GM10266 (cell line): Measurements from ENCODE around the gene ART4.

Experiments used
- DNase-seq: peaks from one replicate; pipeline ENCODE4 v3.0.0; 2012; ENCODE audit errors: extremely low spot score
- TF ChIP-seq, protein P1 (sequence below): IDR thresholded peaks from 2 replicates; pipeline ENCODE4 v1.5.1; 2012; ENCODE audit warnings: mild to moderate bottlenecking, low read depth; ENCODE audit not compliant: control insufficient read depth, insufficient read depth; ENCODE audit errors: missing control alignments

The ART4 gene

GRCh38 chr12:14880890-14881453 lies 37.6 kb upstream of the ART4 start:
- TF ChIP-seq, protein P1, sequence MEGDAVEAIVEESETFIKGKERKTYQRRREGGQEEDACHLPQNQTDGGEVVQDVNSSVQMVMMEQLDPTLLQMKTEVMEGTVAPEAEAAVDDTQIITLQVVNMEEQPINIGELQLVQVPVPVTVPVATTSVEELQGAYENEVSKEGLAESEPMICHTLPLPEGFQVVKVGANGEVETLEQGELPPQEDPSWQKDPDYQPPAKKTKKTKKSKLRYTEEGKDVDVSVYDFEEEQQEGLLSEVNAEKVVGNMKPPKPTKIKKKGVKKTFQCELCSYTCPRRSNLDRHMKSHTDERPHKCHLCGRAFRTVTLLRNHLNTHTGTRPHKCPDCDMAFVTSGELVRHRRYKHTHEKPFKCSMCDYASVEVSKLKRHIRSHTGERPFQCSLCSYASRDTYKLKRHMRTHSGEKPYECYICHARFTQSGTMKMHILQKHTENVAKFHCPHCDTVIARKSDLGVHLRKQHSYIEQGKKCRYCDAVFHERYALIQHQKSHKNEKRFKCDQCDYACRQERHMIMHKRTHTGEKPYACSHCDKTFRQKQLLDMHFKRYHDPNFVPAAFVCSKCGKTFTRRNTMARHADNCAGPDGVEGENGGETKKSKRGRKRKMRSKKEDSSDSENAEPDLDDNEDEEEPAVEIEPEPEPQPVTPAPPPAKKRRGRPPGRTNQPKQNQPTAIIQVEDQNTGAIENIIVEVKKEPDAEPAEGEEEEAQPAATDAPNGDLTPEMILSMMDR, result no peak
- DNase-seq, result no peak

DNA sequence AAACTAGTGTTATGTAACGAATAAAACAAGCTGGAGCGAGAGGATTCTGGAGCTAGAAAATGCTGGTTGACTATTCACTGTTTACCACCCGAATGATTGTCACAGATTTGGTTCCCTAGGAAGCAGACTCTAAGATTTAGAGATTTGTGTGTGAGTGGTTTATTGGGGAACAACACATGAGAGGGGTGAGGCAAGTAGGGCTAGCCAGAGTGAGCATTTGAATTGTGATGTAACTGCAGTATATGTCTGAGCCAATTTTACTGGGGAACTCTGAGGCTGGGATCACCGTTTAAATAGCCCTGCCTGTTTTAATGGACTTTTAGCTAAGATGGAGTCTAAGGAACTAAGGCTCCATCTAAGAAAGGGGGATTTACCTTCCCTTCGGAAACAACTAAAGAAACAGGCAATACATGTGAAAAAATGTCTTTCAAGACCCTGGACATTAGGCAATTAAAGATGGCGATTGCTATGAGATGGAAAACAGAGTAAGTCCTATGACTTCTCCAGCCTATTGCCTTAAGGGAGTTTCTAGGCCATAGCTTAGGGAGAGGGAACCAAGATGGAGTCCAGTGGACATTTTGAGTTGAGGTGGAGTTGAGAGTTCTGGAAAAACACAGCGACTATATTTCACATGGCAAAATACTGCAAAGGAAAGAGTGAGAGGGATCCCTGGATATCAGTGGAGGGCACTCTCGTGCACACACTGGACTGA lies 36.1 kb upstream of the ART4 start:
- no peak for DNase-seq
- TF ChIP-seq, protein P1, result no peak

- no peak for DNase-seq
- TF ChIP-seq, protein P1, result no peak
Observed at GRCh38 chr12:14878488-14878887, 35.2 kb upstream of the ART4 start.

GRCh38 chr12:14876833-14877232 lies 33.5 kb upstream of the ART4 start:
- TF ChIP-seq, protein P1, result no peak
- no peak for DNase-seq

DNA sequence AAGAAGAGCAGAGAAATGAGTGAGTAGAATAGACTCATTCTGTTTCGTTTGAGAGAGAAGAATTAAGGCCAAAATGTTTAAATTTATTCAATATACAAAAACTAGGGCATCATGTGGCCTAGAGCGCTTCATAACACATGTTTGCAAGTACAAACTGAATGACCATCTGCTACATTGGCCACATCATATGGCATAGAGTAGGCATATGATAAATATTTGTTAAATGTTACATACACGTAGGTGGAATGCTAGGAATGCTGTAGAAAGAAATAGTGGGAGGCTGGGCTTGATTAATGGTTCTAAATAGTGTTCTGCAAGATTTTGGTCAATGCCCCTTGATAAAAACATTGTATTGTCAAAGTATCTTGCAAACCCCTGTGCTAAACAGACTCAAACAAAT lies 31.6 kb upstream of the ART4 start:
- DNase-seq, result no peak
- TF ChIP-seq, protein P1, result no peak

DNA sequence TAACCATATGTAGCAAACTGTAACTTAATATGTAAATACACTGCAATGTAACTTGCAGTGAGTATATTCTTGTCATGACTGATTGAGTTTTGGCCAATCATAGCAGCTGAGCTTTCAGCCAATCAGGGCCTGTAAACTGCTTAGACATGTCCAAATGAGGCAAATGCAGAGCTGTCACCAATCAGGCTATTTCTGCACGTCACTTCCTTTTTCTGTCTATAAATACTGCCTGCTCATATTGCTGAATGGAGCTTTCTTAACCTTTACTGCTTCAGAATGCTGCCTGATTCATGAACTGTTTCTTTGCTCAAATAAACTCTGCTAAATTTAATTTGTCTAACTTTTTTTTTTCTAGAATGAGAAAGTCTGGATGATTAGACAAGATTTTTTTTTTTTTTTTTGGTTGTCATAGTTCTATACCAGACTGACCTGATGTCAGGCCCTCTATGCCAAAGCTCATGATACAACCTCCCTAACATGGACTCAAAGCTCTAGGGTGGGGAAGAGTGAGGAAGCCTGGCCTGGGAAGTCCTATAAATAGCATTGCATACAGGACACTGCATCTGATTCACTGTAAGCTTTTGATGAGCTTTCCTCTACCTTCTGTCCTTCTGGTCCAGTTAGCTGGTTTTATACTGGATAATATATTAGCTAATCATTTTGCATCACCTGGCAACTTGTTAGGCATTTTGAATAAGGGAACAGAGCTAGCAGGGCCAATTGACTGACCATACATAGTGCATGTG lies 30.3 kb upstream of the ART4 start:
- no peak for DNase-seq
- TF ChIP-seq, protein P1, result no peak

- DNase-seq, result no peak
- TF ChIP-seq, protein P1, result no peak
Observed at GRCh38 chr12:14871886-14872285, 28.6 kb upstream of the ART4 start.
